K562 (cell line): Measurements from ENCODE around the gene NOS2. TPM values are rescaled to one million over a fixed set of nuclear protein-coding genes. Genes with fewer than 3 reads are reported as not detected.

Experiments
- ATAC-seq: fragments of 200-7000 bp; cut with Tn5 transposase; 3 replicates; pipeline ENCODE4 v1.9.1; 2020; ENCODE audit warnings: moderate library complexity
- BruUV-seq: library from RNA; stranded (reverse); fragments of 400-500 nt; replicated peaks from 2 replicates; lab custom pipeline; 2021; lab: Mats Ljungman, UMichigan
- CTCF ChIA-PET: fragments of 300-600 bp; formaldehyde crosslinking; extraction: SDS; loops from one replicate; lab custom pipeline; 2021; ENCODE audit warnings: low intra/inter-chr PET ratio; lab: Yijun Ruan, JAX
- POLR2A ChIA-PET: fragments of 300-600, 350-650 bp; sonication (Branson Sonifier 250); formaldehyde crosslinking; extraction: SDS; loops from one replicate; lab custom pipeline; 2021; ENCODE audit warnings: antibody characterized with exemption, inconsistent platforms; lab: Yijun Ruan, JAX
- DNase-seq, 4 experiments: peaks; one replicate each; pipeline versions ENCODE4 v3.0.0 to v3.0.0-alpha.2; 2011 to 2018; ENCODE audit warnings: low spot score in 3 of 4, mixed read lengths in 3 of 4; ENCODE audit errors: extremely low read depth in 1 of 4
- FAIRE-seq: peaks from 2 replicates; lab custom pipeline; 2011; peaks lifted over from hg19 to GRCh38; lab: Jason Lieb, UNC
- H2AFZ ChIP-seq: 2 replicates; pipeline ENCODE4 v1.6.0; 2011; ENCODE audit warnings: low read depth, low read length, control low read depth, inconsistent platforms
- H3K27ac ChIP-seq: fragments of 200-600 bp; 3 replicates; pipeline ENCODE4 v1.8.0; 2011; ENCODE audit warnings: low read depth, mild to moderate bottlenecking, control low read depth, inconsistent platforms, low read length, moderate library complexity, mixed read lengths; ENCODE audit errors: extremely low read depth
- H3K27me3 ChIP-seq, 2 experiments: fragments of 300-600 bp in 1 of 2; 2 replicates in 1 of 2; 3 replicates in 1 of 2; pipeline versions ENCODE4 v1.6.0 to v1.8.0; 2011; ENCODE audit warnings: inconsistent platforms in 2 of 2, low read length in 2 of 2, mild to moderate bottlenecking in 1 of 2, mixed read lengths in 1 of 2, moderate library complexity in 1 of 2; ENCODE audit not compliant: control insufficient read depth in 2 of 2, insufficient read depth in 2 of 2
- H3K36me3 ChIP-seq: fragments of 300-600 bp; 3 replicates; pipeline ENCODE4 v1.8.0; 2011; ENCODE audit warnings: mild to moderate bottlenecking, low read length, inconsistent platforms; ENCODE audit not compliant: control insufficient read depth, insufficient read depth
- H3K4me1 ChIP-seq, 2 experiments: fragments of 200-600 bp in 1 of 2; replicated peaks in 1 of 2; 2 replicates in 1 of 2; 3 replicates in 1 of 2; pipeline versions ENCODE4 v1.5.1 to v1.8.0; 2011; ENCODE audit warnings: inconsistent platforms in 2 of 2, low read length in 2 of 2, mild to moderate bottlenecking in 1 of 2, mixed read lengths in 1 of 2, moderate library complexity in 1 of 2; ENCODE audit not compliant: control insufficient read depth in 2 of 2, insufficient read depth in 2 of 2
- H3K4me2 ChIP-seq: 2 replicates; pipeline ENCODE4 v1.6.1; 2011; ENCODE audit warnings: low read length, control low read depth, inconsistent platforms, mixed read lengths; ENCODE audit not compliant: insufficient read depth
- H3K4me3 ChIP-seq: fragments of 200-600 bp; sonication (generic), shearing (Covaris generic); 2 replicates; pipeline ENCODE4 v1.5.1; 2016; ENCODE audit warnings: control low read depth, inconsistent platforms
- H3K79me2 ChIP-seq: fragments of 200-600 bp; 3 replicates; pipeline ENCODE4 v1.8.0; 2011; ENCODE audit warnings: low read length, inconsistent platforms; ENCODE audit not compliant: control insufficient read depth, insufficient read depth
- H3K9ac ChIP-seq, 2 experiments: 2 replicates each; pipeline versions ENCODE4 v1.6.0 to v1.6.1; 2011; ENCODE audit warnings: low read depth in 2 of 2, low read length in 2 of 2, control low read depth in 1 of 2, inconsistent platforms in 1 of 2, mild to moderate bottlenecking in 1 of 2, mixed read lengths in 1 of 2; ENCODE audit not compliant: insufficient read depth in 1 of 2
- H3K9me1 ChIP-seq: one replicate; pipeline ENCODE4 v1.6.0; 2011; ENCODE audit warnings: inconsistent platforms, mild to moderate bottlenecking, low read length, moderate library complexity; ENCODE audit not compliant: control insufficient read depth, insufficient read depth
- H3K9me3 ChIP-seq: replicated peaks from 2 replicates; pipeline ENCODE4 v1.5.1; 2011; ENCODE audit warnings: low read depth, low read length, inconsistent platforms; ENCODE audit not compliant: control insufficient read depth, insufficient read depth
- H4K20me1 ChIP-seq: replicated peaks from 2 replicates; pipeline ENCODE4 v1.6.1; 2011; ENCODE audit warnings: low read length, inconsistent platforms, mixed read lengths; ENCODE audit not compliant: control insufficient read depth, insufficient read depth
- DIDO1 ChIP-seq: fragments of 450-650 bp; IDR thresholded peaks from 2 replicates; pipeline ENCODE4 v1.6.1; 2016; ENCODE audit warnings: low read depth, missing biosample characterization, missing genetic modification characterization
- EGR1 ChIP-seq: fragments of 450-650 bp; conservative IDR thresholded peaks from 2 replicates; pipeline ENCODE4 v1.6.1; 2017; ENCODE audit warnings: mild to moderate bottlenecking
- NCOR1 ChIP-seq: fragments of 450-650 bp; IDR thresholded peaks from 2 replicates; pipeline ENCODE4 v1.6.1; 2016; ENCODE audit warnings: mild to moderate bottlenecking, moderate library complexity
- NELFE ChIP-seq: IDR thresholded peaks from 2 replicates; pipeline ENCODE4 v1.6.1; 2011; ENCODE audit warnings: mild to moderate bottlenecking; ENCODE audit not compliant: insufficient read depth, insufficient read length
- NFE2L1 ChIP-seq: fragments of 450-650 bp; IDR thresholded peaks from 2 replicates; pipeline ENCODE4 v1.6.1; 2016; ENCODE audit warnings: missing genetic modification characterization, low read depth, mild to moderate bottlenecking, missing compliant biosample characterization, moderate library complexity, borderline replicate concordance
- TBL1XR1 ChIP-seq, 2 experiments: IDR thresholded peaks; 2 replicates each; pipeline ENCODE4 v1.6.1; 2012; ENCODE audit warnings: improper control_type of control experiment in 2 of 2, low read length in 2 of 2, mild to moderate bottlenecking in 1 of 2
- TCF7L2 ChIP-seq: fragments of 150-350 bp; IDR thresholded peaks from 2 replicates; pipeline ENCODE4 v1.6.1; 2016; ENCODE audit warnings: low read depth, mild to moderate bottlenecking, low read length, moderate library complexity
- THRAP3 ChIP-seq: fragments of 450-650 bp; IDR thresholded peaks from 2 replicates; pipeline ENCODE4 v1.6.1; 2016; ENCODE audit warnings: mild to moderate bottlenecking, inconsistent platforms, borderline replicate concordance
- TRIM25 ChIP-seq: fragments of 450-650 bp; IDR thresholded peaks from 2 replicates; pipeline ENCODE4 v1.7.0; 2016; ENCODE audit warnings: borderline replicate concordance
- ZNF444 ChIP-seq: fragments of 250-450 bp; sonication (Bioruptor Pico); IDR thresholded peaks from 2 replicates; pipeline ENCODE4 v1.4.0; 2020; ENCODE audit warnings: mild to moderate bottlenecking, moderate library complexity
- ZNF778 ChIP-seq: fragments of 450-650 bp; formaldehyde crosslinking; IDR thresholded peaks from 2 replicates; pipeline ENCODE4 v1.4.0; 2020; ENCODE audit warnings: mild to moderate bottlenecking, moderate library complexity
- ZNF780A ChIP-seq: fragments of 250-450 bp; sonication (Bioruptor Pico); IDR thresholded peaks from 2 replicates; pipeline ENCODE4 v1.5.0; 2021; ENCODE audit warnings: mild to moderate bottlenecking
- WGBS: fragments of 100-300 bp; shearing (Covaris generic); methylation state at CpG from one replicate; pipeline ENCODE4 v1.1.6; 2016; ENCODE audit warnings: low coverage, mixed read lengths; ENCODE audit not compliant: insufficient coverage; ENCODE audit errors: missing lambda C conversion rate; 5-methylcytosine and 5-hydroxymethylcytosine counted together
- in situ Hi-C: fragments of 300-500 bp; cut with MboI; formaldehyde crosslinking; loops from 4 replicates; pipeline ENCODE4 v1.15.0; 2018; ENCODE audit warnings: inconsistent platforms, mixed read lengths
- intact Hi-C: fragments of 100-400 bp; cut with micrococcal nuclease; formaldehyde crosslinking; loops from 2 replicates; pipeline ENCODE4 v1.14.2; 2022
- polyA plus RNA-seq, 8 experiments: library from polyadenylated mRNA; depleted of rRNA in 4 of 8; stranded (reverse) in 5 of 8; unstranded in 3 of 8; fragments of >200 nt; fragmentation: Nextera tagmentation in 2 of 8; fragmentation: Illumina TruSeq in 1 of 8; extraction: Ambion mirVana in 2 of 8; extraction: Trizol in 1 of 8; gene quantifications; 2 replicates each; pipeline versions ENCODE4 v1.2.1 to v1.2.3, GENCODE V29; 2011 to 2014; ENCODE audit warnings: inconsistent platforms in 1 of 8, missing spikeins in 1 of 8
- total RNA-seq, 7 experiments: library from RNA; depleted of rRNA in 6 of 7; stranded (reverse); fragments of >200 nt in 6 of 7; fragmentation: Illumina TruSeq in 2 of 7; extraction: Trizol in 2 of 7; gene quantifications; 2 replicates each; pipeline versions ENCODE4 v1.2.1 to v1.2.3, GENCODE V29; 2011 to 2021; ENCODE audit warnings: low replicate concordance in 1 of 7

The NOS2 gene
- total and polyA plus RNA-seq, 9 of the 15 experiments (the other 6 are each of a cell fraction or from before 2014, with no cell fraction given): not detected

- H3K27ac ChIP-seq: no peak overlapping the region
- no peak for ATAC-seq
- H3K4me3 ChIP-seq: no peak overlapping the region
- in situ Hi-C loops: no loop called here
- CTCF ChIA-PET: no interaction called here
- H3K4me1 ChIP-seq: peaks cover 0 to 8% of the 10 kb centered on the region in 2 experiments; a peak in 3 of 5 replicates
- H3K9me1 ChIP-seq: no peaks in the 10 kb centered on the region
- no peak for DNase-seq
- H3K4me2 ChIP-seq: no peak overlapping the region
- H2AFZ ChIP-seq: no peak overlapping the region
- no peak overlapping the region for H3K9ac ChIP-seq
- FAIRE-seq: no peak
- intact Hi-C loops: no loop called here
- 2% methylated on average over 6 of the region's 7 CpGs for WGBS
- H3K27me3 ChIP-seq: peaks cover 14 to 26% of the 10 kb centered on the region in 2 experiments
- H3K36me3 ChIP-seq: no peaks in the 10 kb centered on the region
- POLR2A ChIA-PET: interaction anchor here (1.7 kb wide), 1 partner anchor 10 kb away, joined by 7 read pairs; the partner anchor contains the start of gene NOS2
- H4K20me1 ChIP-seq: no peaks in the 10 kb centered on the region
- H3K9me3 ChIP-seq: no peaks in the 10 kb centered on the region
- no peaks in the 10 kb centered on the region for H3K79me2 ChIP-seq
- no TSS peak for BruUV-seq
- TF ChIP-seq TBL1XR1 (IDR thresholded peaks at IDR 0.05; ENCODE audit: low read length in 2 of 2): no peak
These were observed 10.0 kb upstream of the NOS2 start for GRCh38 chr17:27810211-27810901.

- ATAC-seq (no peak), DNase-seq (no peak), FAIRE-seq (no peak)
- H3K27me3 ChIP-seq: peaks cover 14 to 27% of the 10 kb centered on the region in 2 experiments
- H3K9me1 ChIP-seq: no peaks in the 10 kb centered on the region
- POLR2A ChIA-PET: no interaction called here
- CTCF ChIA-PET: no interaction called here
- H2AFZ ChIP-seq: no peak overlapping the region
- 0% methylated on average over 1 of the region's 1 CpG for WGBS
- H3K36me3 ChIP-seq: no peaks in the 10 kb centered on the region
- H3K4me3 ChIP-seq: no peak overlapping the region
- no peaks in the 10 kb centered on the region for H4K20me1 ChIP-seq
- in situ Hi-C loops (loop anchor here (10.0 kb wide), 1 partner anchor 425 kb away; no protein-coding TSS in a partner anchor), intact Hi-C loops (loop anchor here (5.0 to 10.0 kb wide), 3 partner anchors 47 to 325 kb away; no protein-coding TSS in a partner anchor)
- no TSS peak for BruUV-seq
- H3K4me1 ChIP-seq: peaks cover 0 to 8% of the 10 kb centered on the region in 2 experiments; a peak in 3 of 5 replicates
- H3K79me2 ChIP-seq: no peaks in the 10 kb centered on the region
- no peak overlapping the region for H3K9ac ChIP-seq
- no peaks in the 10 kb centered on the region for H3K9me3 ChIP-seq
- H3K27ac ChIP-seq: no peak overlapping the region
- no peak overlapping the region for H3K4me2 ChIP-seq
- no peak for TF ChIP-seq ZNF778 (CRISPR knock-in tag)
- no peak for TF ChIP-seq THRAP3
- TF ChIP-seq NCOR1: no peak
- no peak for TF ChIP-seq NELFE
- no peak for TF ChIP-seq DIDO1
- no peak for TF ChIP-seq ZNF444
- no peak for TF ChIP-seq TCF7L2
- no peak for TF ChIP-seq ZNF780A (CRISPR knock-in tag)
- TF ChIP-seq TRIM25: no peak
- no peak for TF ChIP-seq EGR1
- TF ChIP-seq NFE2L1: no peak
These were observed 9.2 kb upstream of the NOS2 start for GRCh38 chr17:27809555-27809954.
